Mucosa of stomach (tissue), 1 donor: ENCODE results near the gene CRYBB1.

Experiments
- H3K27me3 ChIP-seq: one replicate; pipeline ENCODE4 v1.7.0; 2013; ENCODE audit warnings: mild to moderate bottlenecking, low read length; ENCODE audit not compliant: control insufficient read depth, insufficient read depth
- H3K36me3 ChIP-seq: one replicate; pipeline ENCODE4 v1.7.0; 2013; ENCODE audit warnings: low read length; ENCODE audit not compliant: control insufficient read depth, insufficient read depth
- H3K4me1 ChIP-seq: one replicate; pipeline ENCODE4 v1.7.0; 2013; ENCODE audit warnings: mild to moderate bottlenecking, low read length; ENCODE audit not compliant: control insufficient read depth, insufficient read depth
- H3K4me3 ChIP-seq: one replicate; pipeline ENCODE4 v1.7.0; 2013; ENCODE audit warnings: low read length
- H3K9ac ChIP-seq: one replicate; pipeline ENCODE4 v1.7.0; 2013; ENCODE audit warnings: mild to moderate bottlenecking, low read length, moderate library complexity
- H3K9me3 ChIP-seq: one replicate; pipeline ENCODE4 v1.7.0; 2013; ENCODE audit warnings: mild to moderate bottlenecking, low read length, moderate library complexity; ENCODE audit not compliant: control insufficient read depth
- donor health status: Pancreatic carcinoma.

Gene CRYBB1

GRCh38 chr22:26552466-26552865, 65.4 kb downstream of the CRYBB1 start:
- Histone ChIP-seq H3K36me3 (no peaks in the 10 kb centered on the region), H3K27me3 (no peaks in the 10 kb centered on the region), H3K4me1 (no peaks in the 10 kb centered on the region), H3K9ac (no peak overlapping the region), H3K4me3 (no peak overlapping the region), H3K9me3 (no peaks in the 10 kb centered on the region)

- no peaks in the 10 kb centered on the region for H3K4me1 ChIP-seq
- no peaks in the 10 kb centered on the region for H3K27me3 ChIP-seq
- H3K36me3 ChIP-seq, result no peaks in the 10 kb centered on the region
- no peak overlapping the region for H3K4me3 ChIP-seq
- no peaks in the 10 kb centered on the region for H3K9me3 ChIP-seq
- H3K9ac ChIP-seq, result no peak overlapping the region
These were observed 66.3 kb downstream of the CRYBB1 start for GRCh38 chr22:26551568-26551967.

GRCh38 chr22:26550498-26551033, 67.3 kb downstream of the CRYBB1 start:
- Histone ChIP-seq H3K27me3 (no peaks in the 10 kb centered on the region), H3K4me3 (no peak overlapping the region), H3K9me3 (no peaks in the 10 kb centered on the region), H3K4me1 (no peaks in the 10 kb centered on the region), H3K9ac (no peak overlapping the region), H3K36me3 (no peaks in the 10 kb centered on the region)

- Histone ChIP-seq H3K9ac (no peak overlapping the region), H3K27me3 (no peaks in the 10 kb centered on the region), H3K4me3 (no peak overlapping the region), H3K4me1 (no peaks in the 10 kb centered on the region), H3K9me3 (no peaks in the 10 kb centered on the region), H3K36me3 (no peaks in the 10 kb centered on the region)
These were observed 67.8 kb downstream of the CRYBB1 start for GRCh38 chr22:26549902-26550497.
